Vagina (tissue), 2 donors: ENCODE results near the gene CREBZF.

ENCODE experiments used
- CTCF ChIP-seq, 3 experiments: fragments of 450-650 bp in 2 of 3; fragments of 200-600 bp in 1 of 3; sonication (generic) in 1 of 3; IDR thresholded peaks; one replicate each; pipeline ENCODE4 v1.5.1; 2017 to 2019; ENCODE audit warnings: antibody characterized with exemption in 3 of 3, mild to moderate bottlenecking in 2 of 3, moderate library complexity in 2 of 3
- POLR2A ChIP-seq, 2 donors: fragments of 450-650 bp; IDR thresholded peaks; one replicate each; pipeline ENCODE4 v1.6.1; 2017; ENCODE audit warnings: antibody characterized with exemption in 2 of 2, mild to moderate bottlenecking in 2 of 2, moderate library complexity in 2 of 2

- TF ChIP-seq CTCF (IDR thresholded peaks at IDR 0.05) (no peak), POLR2A (IDR thresholded peaks at IDR 0.05) (no peak)
Observed at GRCh38 chr11:85698195-85698594, 33.3 kb upstream of the CREBZF start.
